Parietal lobe (tissue), 2 donors: ENCODE data around the gene AXL. TPM values are rescaled to one million over a fixed set of nuclear protein-coding genes. Genes with fewer than 3 reads are reported as not detected.

Source experiments
- small RNA-seq: library from RNA; depleted of rRNA; stranded (forward); fragments of <200 nt; gene quantifications from one replicate; pipeline ENCODE3, GENCODE V24; 2014; ENCODE audit warnings: low replicate concordance
- total RNA-seq: library from RNA; depleted of rRNA; stranded (reverse); fragments of >200 nt; gene quantifications from one replicate; pipeline ENCODE4 v1.2.3, GENCODE V29; 2014

Gene AXL
- 7.5 TPM for total RNA-seq

DNA sequence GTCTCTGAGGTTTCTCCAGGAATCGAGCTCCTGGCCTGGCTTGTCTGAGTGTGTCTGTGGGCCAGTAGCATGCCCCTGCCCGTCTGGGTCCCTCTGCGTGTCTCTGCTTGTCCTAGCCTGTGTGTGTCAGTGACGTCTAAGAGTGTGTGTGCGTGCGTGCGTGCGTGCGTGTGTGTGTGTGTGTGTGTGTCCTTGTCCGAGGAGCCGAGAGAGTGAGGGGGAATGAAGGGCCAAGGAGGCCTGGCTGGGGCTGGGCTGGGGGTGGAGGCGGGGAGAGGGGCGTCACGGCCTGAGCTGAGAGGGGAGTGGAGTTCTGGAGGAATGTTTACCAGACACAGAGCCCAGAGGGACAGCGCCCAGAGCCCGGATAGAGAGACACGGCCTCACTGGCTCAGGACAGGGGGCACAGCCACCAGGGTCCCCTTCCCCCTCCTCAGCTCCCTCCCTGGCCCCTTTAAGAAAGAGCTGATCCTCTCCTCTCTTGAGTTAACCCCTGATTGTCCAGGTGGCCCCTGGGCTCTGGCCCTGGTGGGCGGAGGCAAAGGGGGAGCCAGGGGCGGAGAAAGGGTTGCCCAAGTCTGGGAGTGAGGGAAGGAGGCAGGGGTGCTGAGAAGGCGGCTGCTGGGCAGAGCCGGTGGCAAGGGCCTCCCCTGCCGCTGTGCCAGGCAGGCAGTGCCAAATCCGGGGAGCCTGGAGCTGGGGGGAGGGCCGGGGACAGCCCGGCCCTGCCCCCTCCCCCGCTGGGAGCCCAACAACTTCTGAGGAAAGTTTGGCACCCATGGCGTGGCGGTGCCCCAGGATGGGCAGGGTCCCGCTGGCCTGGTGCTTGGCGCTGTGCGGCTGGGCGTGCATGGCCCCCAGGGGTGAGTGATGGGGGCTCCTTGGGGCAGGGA is at the start of gene AXL:
Gene AXL (plus strand): TSS at position 609 of the 893 bp plus-strand sequence. CDS start 170 bp downstream, at position 779.

DNA sequence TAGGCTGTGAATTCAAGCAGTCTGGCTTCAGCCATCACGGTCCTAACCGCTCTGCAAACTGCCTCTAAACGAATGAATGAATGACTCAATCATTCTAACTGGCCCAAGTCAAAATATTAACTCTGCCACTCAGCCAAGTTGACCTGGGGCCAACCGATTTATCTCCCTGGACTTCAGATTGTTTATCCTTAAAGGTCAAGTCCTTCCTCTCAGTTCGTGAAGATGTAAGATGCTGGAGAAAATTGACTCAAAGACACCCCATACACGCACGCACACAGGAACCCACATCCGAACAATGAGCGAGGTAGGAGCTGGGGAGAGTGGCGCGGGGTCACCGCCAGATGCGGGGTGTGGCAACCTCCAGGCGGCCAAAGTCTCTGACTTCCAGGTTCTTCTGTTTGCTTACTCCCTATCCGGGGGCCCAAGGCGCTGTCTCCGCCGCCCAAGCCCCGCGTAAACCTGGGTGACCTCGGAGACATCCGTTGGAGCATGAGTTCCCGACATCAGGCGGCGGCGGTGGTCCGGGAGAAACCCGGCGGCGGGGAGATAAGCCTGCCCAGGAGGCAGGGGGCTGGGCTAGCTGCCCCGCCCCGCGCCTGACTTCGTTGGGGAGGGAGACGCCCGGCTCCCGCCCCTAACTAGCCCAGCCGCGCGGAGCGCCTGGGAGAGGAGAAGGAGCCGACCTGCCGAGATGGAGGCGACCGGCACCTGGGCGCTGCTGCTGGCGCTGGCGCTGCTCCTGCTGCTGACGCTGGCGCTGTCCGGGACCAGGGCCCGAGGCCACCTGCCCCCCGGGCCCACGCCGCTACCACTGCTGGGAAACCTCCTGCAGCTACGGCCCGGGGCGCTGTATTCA is 26.2 kb upstream of the AXL start, which contains the start of gene CYP2S1:
Gene CYP2S1 (plus strand): TSS at position 646 of the 856 bp plus-strand sequence. CDS start 46 bp downstream, at position 692.

DNA sequence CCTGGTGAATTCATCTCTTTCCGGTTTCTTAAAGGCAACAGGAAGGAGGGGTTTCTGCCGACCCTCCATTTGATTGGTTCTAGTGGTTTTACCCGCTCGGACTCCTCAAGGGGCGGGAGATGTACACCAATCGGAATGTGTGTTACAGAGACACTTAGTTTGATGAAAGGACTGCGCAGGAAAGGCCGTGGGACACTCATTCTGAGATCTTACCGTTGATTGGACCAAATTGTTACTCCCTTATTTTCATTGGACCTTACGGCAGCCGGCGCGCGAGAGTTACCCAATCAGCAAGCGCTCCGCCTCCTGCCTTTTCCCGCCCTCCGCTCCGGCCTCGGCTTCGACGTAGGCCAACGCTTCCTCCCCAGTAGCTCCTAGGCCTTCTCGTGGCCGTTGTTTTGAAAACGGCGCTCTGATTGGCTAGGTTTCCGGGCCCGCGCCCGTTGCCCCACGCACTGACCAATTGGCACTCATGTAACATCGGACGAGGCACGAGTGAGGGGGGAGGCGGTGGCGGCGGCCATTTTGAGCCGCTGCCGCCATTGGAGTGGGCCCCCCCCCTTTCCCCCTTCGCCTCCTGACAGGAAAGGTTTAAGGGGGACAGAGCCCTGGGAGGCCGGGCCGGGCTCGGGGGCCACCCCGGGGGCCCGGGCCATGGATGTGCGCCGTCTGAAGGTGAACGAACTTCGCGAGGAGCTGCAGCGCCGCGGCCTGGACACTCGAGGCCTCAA is 45.0 kb downstream of the AXL start, which contains the start of gene HNRNPUL1:
Gene HNRNPUL1 (plus strand): TSS at position 523 of the 731 bp plus-strand sequence. CDS start 132 bp downstream, at position 655.

DNA sequence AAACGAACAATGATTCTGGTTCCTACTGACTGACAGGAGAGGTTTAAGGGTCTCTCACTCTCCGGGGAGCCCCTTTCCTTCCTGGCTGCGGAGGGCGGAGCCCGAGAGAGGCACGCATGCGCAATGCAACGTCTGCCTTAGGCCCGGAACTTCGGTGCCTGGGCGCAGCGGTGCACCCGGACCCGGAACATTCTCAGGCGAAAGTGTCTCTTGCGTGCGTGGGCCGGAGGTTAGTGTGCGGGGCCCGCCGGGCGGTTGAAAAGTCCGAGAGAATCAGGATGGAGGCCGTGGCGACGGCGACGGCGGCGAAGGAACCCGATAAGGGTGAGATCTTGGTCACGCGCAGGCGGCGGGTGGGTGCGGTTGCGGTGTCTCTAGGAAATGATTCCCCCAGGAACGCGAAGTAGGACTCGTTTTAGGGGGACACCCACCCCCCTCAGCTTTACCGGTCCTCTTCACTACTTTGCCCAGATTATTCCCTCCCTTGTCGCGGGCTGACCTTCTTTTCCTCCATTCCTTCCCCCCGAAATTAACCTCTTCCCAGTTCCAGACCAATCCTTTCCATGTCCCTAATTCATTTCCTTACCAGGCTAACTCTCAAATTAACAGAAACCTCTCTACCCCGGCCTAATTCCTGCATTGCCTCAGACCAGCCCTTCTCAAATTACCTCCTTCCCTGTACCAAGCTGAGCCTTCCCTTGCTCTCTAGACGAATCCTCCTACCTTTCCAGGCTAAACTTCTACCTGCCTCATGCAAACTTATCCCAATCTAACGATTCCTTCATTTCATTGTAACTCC is 91.2 kb downstream of the AXL start, which contains the start of gene CCDC97:
Gene CCDC97 (plus strand): TSS at position 140 of the 799 bp plus-strand sequence. CDS start 139 bp downstream, at position 279.

Small RNA genes within 50 kb of the gene (small RNA-seq; reads per million reads assigned to genes)
- not detected for gene RN7SL34P

Other genes with a start within 250 kb of the AXL start
- not detected for gene CYP2B6, start 227.9 kb upstream of the AXL start, total RNA-seq
- gene CYP2A13, start 130.8 kb upstream of the AXL start, total RNA-seq: not detected
- gene CYP2F1, start 104.8 kb upstream of the AXL start, total RNA-seq: not detected
- gene CYP2S1, start 26.0 kb upstream of the AXL start, total RNA-seq: not detected
- 128 TPM for gene HNRNPUL1, start 45.1 kb downstream of the AXL start, total RNA-seq
- gene CCDC97, start 90.9 kb downstream of the AXL start, total RNA-seq: 11.0 TPM
- 1.6 TPM for gene TGFB1, start 134.7 kb downstream of the AXL start, total RNA-seq
- gene B9D2, start 144.9 kb downstream of the AXL start, total RNA-seq: 4.7 TPM
- gene TMEM91, start 157.3 kb downstream of the AXL start, total RNA-seq: 9.7 TPM
- 16.3 TPM for gene EXOSC5, start 178.1 kb downstream of the AXL start, total RNA-seq
- 42.3 TPM for gene BCKDHA, start 178.6 kb downstream of the AXL start, total RNA-seq
- gene B3GNT8, start 208.2 kb downstream of the AXL start, total RNA-seq: not detected
- gene DMAC2, start 220.7 kb downstream of the AXL start, total RNA-seq: 15.7 TPM
- not detected for gene ERICH4, start 223.9 kb downstream of the AXL start, total RNA-seq